Left ventricle myocardium superior (tissue), 1 donor: ENCODE measurements around the gene SYDE1. TPM values are rescaled to one million over a fixed set of nuclear protein-coding genes. Genes with fewer than 3 reads are reported as not detected.

Source experiments
- ATAC-seq: fragments of 200-7000 bp; cut with Tn5 transposase; one replicate; pipeline ENCODE4 v1.9.1; 2020; ENCODE audit warnings: mild to moderate bottlenecking, moderate library complexity
- DNase-seq: peaks from one replicate; pipeline ENCODE4 v3.0.0-alpha.2; 2020
- intact Hi-C: fragments of 100-400 bp; cut with micrococcal nuclease; formaldehyde crosslinking; loops from one replicate; pipeline ENCODE4 v1.11.0; 2022
- total RNA-seq: library from RNA; stranded (reverse); fragmentation: NEBNext Ultra II Directional; extraction: Animal tissue kit (Norgen Biotek cat#: 25700); gene quantifications from one replicate; pipeline ENCODE4 v1.2.1, GENCODE V29; 2021
- donor health status: DM: no; HTN: yes; CAD: no; lungs with severe emphysema.

SYDE1 gene
- total RNA-seq, 1 donor from 2014 or later, result 15.1 TPM

- no peak for DNase-seq
- no peak for ATAC-seq
- intact Hi-C loops, result no loop called here
Measured at GRCh38 chr19:15147090-15147489, 39.9 kb downstream of the SYDE1 start.

DNA sequence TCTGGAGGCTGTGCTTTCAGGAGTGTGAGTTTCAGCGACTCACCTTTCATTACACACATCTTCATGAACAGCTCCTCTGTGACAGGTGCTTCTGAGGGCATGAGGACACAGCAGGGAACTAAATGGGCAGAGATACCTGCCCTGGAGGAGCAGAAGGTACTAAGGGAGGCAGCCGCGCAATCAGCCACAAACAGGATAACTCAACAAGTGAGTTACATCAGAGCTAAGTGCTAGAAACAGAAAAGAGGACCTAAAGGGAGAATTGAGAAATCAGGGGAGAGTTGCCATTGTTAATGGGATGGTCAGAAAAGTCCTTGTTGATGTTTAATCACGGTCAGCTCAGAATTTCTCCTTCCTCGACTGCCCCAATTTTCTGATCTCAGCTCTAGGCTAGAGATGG, 42.5 kb downstream of the SYDE1 start:
- intact Hi-C loops, result loop anchor here (10.0 kb wide), 2 partner anchors 55 to 405 kb away; no protein-coding TSS in a partner anchor
- no peak for DNase-seq
- ATAC-seq, result no peak

DNA sequence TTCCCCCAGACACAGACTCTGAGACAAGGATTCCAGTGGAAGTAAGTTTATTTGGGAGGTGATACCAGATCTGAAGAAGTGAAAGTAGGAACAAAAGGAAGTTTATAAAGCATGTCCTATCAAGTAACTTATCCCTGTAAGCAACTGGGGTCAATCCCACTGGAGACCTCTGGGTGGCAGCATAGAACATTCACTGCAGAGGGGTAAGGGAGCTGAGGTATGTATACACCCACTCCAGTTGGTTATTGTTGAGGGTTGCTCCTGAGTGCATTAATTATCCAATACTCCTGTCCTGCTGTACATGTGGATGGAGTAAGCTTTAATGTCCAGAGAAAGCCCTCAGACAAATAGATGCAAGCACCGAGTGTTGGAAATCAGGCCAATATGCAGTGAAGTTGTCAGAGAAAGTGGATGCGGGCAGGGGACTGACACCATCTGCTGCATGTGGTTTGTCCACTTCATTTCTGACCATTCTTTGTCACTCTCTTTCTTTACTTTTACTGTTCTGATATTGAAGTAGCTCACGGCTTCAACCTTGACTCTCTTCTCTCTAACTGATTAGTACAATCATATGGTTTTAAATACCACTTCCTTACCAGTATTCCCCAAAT, 46.9 kb downstream of the SYDE1 start:
- intact Hi-C loops, result loop anchor here (10.0 kb wide), 2 partner anchors 59 to 401 kb away; no protein-coding TSS in a partner anchor
- DNase-seq (no peak), ATAC-seq (no peak)

DNA sequence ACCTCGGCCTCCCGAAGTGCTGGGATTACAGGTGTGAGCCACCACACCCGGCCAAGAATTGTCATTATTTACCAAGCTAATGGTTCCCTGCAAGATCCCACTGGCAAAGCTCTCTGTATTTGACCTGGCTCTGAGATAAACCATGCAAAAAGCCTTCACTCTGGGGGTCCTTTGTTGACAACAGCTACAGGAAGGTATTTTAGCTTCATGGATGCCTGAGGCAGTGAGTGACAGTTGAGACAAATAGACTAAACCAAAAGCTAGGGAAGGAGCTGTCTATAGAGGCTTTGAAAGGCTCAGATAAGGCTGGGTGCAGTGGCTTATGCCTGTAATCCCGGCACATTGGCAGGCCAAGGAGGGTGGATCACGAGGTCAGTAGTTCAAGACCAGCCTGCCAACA, 48.1 kb downstream of the SYDE1 start:
- DNase-seq, result no peak
- intact Hi-C loops, result loop anchor here (10.0 kb wide), 2 partner anchors 60 to 400 kb away; no protein-coding TSS in a partner anchor
- ATAC-seq, result no peak

DNA sequence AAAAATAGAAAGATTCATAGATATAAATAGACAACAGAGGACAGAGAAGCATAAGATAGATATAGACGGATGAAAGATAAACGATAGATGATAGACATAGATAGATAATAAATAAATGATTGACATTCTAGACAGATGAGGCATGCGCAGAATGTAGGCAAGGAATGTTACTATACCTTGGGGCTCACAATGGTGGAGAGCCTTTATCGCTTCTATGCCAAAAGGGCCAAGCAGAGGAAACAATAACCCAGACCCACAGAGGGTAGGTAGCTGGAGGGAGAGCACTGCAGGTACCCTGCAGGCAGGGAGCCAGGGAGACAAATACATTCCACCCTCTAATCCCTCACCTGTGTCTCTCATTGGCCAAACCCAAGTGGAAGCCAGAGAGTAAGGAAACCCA, 49.2 kb downstream of the SYDE1 start:
- intact Hi-C loops, result loop anchor here (10.0 kb wide), 2 partner anchors 62 to 398 kb away; no protein-coding TSS in a partner anchor
- DNase-seq (no peak), ATAC-seq (no peak)

DNA sequence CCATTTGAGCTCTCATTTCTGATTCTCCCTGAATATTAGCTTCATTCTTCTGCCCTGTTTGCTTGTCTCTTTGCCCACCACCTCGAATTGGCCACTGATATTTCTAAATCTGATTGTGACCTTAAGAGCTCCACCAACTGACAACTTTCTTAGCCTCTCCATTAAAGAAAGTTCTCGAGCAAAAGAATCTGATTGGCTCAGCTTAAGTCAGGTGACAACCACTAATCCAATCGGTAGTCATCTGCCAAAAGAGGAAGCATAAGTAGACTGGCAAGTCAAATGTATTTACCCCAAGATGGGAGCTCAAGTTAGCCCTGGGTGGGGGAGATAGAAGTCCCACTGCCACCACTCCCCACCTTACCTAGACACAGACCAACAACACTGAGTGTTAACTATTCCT, 52.0 kb downstream of the SYDE1 start:
- DNase-seq (no peak), ATAC-seq (no peak)
- intact Hi-C loops, result loop anchor here (10.0 kb wide), 2 partner anchors 64 to 396 kb away; no protein-coding TSS in a partner anchor

DNA sequence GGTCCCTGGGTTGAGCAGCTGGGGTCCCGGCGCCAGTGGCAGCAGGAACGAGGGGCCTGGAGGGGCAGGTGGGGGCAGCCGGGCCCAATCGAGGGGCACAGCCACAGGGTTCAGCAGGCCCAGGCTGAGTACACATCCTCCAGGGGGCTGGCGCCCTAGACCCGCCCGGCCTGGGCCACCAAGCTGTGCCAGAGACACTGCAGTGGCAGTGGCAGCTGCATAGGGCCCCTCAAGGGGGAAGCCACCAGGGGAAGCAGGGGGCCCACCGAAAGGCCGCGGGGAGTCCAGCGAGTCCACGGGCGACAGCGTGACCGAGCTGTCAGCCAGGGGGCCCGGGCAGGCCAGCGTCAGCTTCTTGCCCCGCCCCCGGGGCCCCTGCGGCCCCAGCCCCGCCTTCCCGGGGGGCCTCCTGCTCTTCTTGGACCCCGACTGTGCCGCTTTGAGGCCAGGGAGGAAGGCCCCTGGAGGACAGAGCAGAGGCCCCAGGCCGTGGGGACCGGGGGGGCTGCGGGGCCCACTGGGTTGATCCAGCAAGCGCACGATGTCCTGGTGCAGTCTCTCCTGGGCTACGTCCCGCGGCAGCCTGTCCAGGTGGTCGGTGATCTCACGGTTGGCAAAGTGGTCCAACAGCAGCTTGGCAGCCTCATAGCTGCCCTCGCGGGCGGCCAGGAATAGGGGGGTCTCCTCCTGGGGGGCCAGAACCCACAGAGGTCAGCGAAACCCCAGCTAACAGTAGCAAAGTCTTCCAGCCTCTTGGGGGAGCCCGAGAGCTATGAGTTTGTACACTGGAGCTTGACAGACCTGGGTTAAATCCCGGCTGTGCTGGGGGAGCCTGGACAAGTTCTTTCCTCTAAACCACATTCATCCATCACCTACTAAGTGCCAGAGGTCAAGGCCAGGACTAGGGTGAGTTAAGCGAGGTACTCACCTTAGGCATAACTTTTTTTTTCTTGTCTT, 54.1 kb downstream of the SYDE1 start:
- intact Hi-C loops, result no loop called here
- DNase-seq, result no peak
- peak; percentile 37 for ATAC-seq

Other genes with a start within 250 kb of the SYDE1 start
- gene OR7A17, start 221.3 kb upstream of the SYDE1 start, total RNA-seq, result not detected
- gene OR7C2, start 165.9 kb upstream of the SYDE1 start, total RNA-seq, result not detected
- gene SLC1A6, start 127.5 kb upstream of the SYDE1 start, total RNA-seq, result not detected
- gene CASP14, start 57.9 kb upstream of the SYDE1 start, total RNA-seq, result not detected
- not detected for gene OR1I1, start 25.2 kb upstream of the SYDE1 start, total RNA-seq
- 22.8 TPM for gene NOTCH3, start 93.6 kb downstream of the SYDE1 start, total RNA-seq
- not detected for gene EPHX3, start 125.0 kb downstream of the SYDE1 start, total RNA-seq
- gene BRD4, start 225.1 kb downstream of the SYDE1 start, total RNA-seq, result 67.4 TPM